Chondrocyte (in vitro differentiated cells): ENCODE results near the gene CBX4. TPM values are rescaled to one million over a fixed set of nuclear protein-coding genes. Genes with fewer than 3 reads are reported as not detected.
"Not testable (repeated sequence)": the region's sequence is repeated elsewhere in the genome, so short reads cannot be mapped to it uniquely, and the experiment has no call there.

Experiments used
- DNase-seq: peaks from one replicate; pipeline ENCODE4 v3.0.0; 2021; ENCODE audit warnings: mixed read lengths, low spot score
- H3K27ac Mint-ChIP-seq: one replicate; pipeline ENCODE4 v1.8.0; 2021; ENCODE audit warnings: mild to moderate bottlenecking, moderate library complexity, mixed read lengths; ENCODE audit not compliant: unreplicated experiment
- H3K27me3 Mint-ChIP-seq: 2 replicates; pipeline ENCODE4 v1.8.0; 2021; ENCODE audit warnings: low read depth, mixed read lengths
- H3K36me3 Mint-ChIP-seq: 2 replicates; pipeline ENCODE4 v1.8.0; 2021; ENCODE audit warnings: low read depth, mixed read lengths
- H3K4me1 Mint-ChIP-seq: 2 replicates; pipeline ENCODE4 v1.8.0; 2021; ENCODE audit warnings: low read depth, mild to moderate bottlenecking, mixed read lengths
- H3K4me3 Mint-ChIP-seq: one replicate; pipeline ENCODE4 v1.8.0; 2021; ENCODE audit warnings: mild to moderate bottlenecking, moderate library complexity, mixed read lengths; ENCODE audit not compliant: unreplicated experiment
- H3K9me3 Mint-ChIP-seq: 2 replicates; pipeline ENCODE4 v1.8.0; 2021; ENCODE audit warnings: low read depth, mixed read lengths
- total RNA-seq: library from RNA; stranded (reverse); gene quantifications from 3 replicates; pipeline ENCODE4 v1.2.1, GENCODE V29; 2021
- TF ChIP-seq, protein P1 (sequence below): fragments of 200-600 bp; sonication (generic); IDR thresholded peaks from 2 replicates; pipeline ENCODE4 v1.5.0; 2021; ENCODE audit warnings: antibody characterized with exemption, mild to moderate bottlenecking, moderate library complexity

CBX4 gene
- total RNA-seq, 1 donor from 2014 or later, result 26.8 TPM

DNA sequence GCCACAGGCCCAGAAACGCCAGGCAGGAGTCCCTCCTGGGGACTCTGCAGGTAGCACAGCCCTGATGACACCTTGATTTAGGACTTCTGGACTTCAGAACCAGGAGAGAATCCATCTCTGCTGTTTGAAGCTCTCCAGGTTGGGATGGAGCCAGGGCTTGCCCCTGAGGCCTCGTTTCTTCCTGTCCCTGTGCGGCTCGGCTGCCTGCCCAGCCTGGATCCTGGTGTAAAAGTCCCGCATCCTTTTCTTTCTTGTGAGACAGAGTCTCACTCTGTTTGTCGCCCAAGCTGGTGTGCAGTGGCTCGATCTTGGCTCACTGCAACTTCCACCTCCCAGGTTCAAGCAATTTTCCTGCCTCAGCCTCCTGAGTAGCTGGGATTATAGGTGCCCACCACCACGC, 17.9 kb upstream of the CBX4 start:
- H3K27ac Mint-ChIP-seq, result no peak overlapping the region
- DNase-seq, result no peak
- H3K4me3 Mint-ChIP-seq, result no peak overlapping the region
- H3K4me1 Mint-ChIP-seq, result peaks cover 4% of the 10 kb centered on the region
- no peaks in the 10 kb centered on the region for H3K36me3 Mint-ChIP-seq
- no peaks in the 10 kb centered on the region for H3K9me3 Mint-ChIP-seq
- peaks cover 15% of the 10 kb centered on the region for H3K27me3 Mint-ChIP-seq
- TF ChIP-seq, protein P1, sequence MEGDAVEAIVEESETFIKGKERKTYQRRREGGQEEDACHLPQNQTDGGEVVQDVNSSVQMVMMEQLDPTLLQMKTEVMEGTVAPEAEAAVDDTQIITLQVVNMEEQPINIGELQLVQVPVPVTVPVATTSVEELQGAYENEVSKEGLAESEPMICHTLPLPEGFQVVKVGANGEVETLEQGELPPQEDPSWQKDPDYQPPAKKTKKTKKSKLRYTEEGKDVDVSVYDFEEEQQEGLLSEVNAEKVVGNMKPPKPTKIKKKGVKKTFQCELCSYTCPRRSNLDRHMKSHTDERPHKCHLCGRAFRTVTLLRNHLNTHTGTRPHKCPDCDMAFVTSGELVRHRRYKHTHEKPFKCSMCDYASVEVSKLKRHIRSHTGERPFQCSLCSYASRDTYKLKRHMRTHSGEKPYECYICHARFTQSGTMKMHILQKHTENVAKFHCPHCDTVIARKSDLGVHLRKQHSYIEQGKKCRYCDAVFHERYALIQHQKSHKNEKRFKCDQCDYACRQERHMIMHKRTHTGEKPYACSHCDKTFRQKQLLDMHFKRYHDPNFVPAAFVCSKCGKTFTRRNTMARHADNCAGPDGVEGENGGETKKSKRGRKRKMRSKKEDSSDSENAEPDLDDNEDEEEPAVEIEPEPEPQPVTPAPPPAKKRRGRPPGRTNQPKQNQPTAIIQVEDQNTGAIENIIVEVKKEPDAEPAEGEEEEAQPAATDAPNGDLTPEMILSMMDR, result no peak

DNA sequence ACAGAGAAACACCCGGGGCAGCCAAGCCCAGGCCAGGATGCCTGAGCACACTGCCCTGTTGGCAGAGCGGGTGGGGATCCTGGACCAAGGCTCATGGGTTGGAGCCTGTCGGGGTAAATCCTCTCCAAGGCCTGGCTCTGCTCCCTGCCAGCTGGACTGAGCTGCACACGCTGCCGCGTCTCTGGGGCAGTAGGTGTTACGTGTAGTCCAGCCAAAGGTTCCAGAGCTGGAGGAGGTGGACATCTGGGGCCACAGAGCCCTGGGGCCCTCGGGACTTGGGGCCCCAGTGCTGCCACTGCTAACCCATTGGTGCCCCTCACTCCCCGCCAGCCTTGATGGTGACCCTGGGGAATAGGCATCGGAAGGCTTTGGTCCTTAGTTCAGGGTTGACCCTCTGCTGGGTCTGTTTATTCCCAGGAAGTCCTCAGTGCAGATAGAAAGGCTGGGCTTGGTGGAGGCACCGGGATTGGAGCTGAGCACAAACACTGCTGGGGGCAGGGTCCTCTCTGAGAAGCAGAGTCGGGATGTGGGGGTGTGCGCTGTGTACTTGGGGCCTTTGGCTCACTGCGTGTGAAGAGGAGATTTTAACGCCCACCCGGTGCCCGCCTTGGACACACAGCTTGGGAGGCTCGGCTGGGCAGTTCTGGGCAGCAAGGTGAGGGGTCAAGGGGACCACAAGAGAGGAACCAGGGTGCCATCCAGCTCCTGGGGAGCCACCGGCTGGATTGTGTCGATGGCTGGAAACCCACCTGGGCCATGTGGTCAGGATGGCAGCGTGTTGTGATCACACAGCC, 16.3 kb upstream of the CBX4 start:
- Mint-ChIP-seq H3K9me3 (no peaks in the 10 kb centered on the region), H3K36me3 (no peaks in the 10 kb centered on the region), H3K27me3 (peaks cover 6% of the 10 kb centered on the region), H3K27ac (no peak overlapping the region), H3K4me3 (no peak overlapping the region), H3K4me1 (peaks cover 6% of the 10 kb centered on the region)
- TF ChIP-seq, protein P1, result no peak
- no peak for DNase-seq

DNA sequence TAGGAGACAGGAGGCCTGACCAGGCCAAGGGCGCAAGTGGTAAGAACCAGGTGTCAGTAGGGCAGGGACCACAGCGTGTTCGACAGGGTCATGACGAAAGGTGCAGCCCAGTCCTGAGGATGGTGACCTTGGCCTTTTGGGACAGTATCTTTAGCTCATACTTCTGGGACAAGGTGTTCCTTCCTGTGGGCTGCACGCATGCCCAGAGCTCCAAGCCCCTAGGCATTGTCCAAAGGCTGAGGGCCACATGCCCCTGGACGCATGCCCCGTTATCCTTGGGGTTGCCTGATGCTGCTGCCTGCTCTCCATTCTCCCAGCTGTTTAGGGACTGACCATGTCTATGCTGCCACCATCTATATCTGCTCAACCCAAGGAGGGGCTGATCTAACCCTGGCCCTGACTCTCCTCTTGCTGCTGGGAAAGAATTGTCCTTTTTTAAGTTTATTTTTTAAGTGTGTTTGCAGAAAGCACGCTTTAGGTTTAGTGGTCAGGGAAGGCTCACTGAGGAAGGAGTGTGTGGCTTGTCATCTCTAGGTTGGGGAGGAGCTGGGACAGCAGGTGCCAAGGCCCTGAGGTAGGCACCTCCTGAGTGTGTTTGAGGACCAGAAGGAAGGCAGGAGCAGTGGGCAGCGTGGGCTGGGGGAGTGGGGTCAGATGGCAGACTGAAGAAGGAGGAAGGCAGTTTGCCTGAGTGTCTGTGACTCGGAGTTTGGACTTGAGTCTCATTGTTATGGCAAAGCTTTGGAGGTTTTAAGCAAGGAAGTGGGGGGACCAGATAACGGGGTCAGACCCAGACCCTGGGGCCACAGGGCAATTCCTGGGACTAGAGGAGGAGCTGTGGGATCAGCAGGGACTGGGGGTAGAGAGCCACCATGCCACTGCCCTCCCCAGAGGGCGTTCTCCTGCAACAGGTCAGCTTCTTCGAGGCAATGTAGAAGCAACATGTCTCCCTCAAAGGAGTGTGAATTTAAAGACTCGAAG, 15.1 kb upstream of the CBX4 start:
- Mint-ChIP-seq H3K27ac (no peak overlapping the region), H3K4me3 (no peak overlapping the region), H3K4me1 (peaks cover 9% of the 10 kb centered on the region), H3K9me3 (no peaks in the 10 kb centered on the region), H3K27me3 (peaks cover 6% of the 10 kb centered on the region), H3K36me3 (no peaks in the 10 kb centered on the region)
- DNase-seq, result no peak
- TF ChIP-seq, protein P1, result no peak

DNA sequence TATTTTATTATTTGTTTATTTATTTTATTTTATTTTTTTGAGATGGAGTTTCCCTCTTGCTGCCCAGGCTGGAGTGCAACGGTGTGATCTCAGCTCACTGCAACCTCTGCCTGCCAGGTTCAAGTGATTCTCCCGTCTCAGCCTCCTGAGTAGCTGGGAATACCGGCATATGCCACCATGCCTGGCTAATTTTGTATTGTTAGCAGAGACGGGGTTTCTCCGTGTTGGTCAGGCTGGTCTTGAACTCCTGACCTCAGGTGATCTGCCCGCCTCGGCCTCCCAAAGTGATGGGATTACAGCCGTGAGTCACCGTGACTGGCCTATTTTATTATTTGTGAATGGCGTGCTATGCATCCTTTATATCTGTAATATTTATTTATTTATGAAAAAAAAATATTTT, 13.9 kb upstream of the CBX4 start:
- not testable (repeated sequence) for H3K4me1 Mint-ChIP-seq, H3K36me3 Mint-ChIP-seq, DNase-seq, H3K4me3 Mint-ChIP-seq, H3K27ac Mint-ChIP-seq, H3K9me3 Mint-ChIP-seq, H3K27me3 Mint-ChIP-seq

DNA sequence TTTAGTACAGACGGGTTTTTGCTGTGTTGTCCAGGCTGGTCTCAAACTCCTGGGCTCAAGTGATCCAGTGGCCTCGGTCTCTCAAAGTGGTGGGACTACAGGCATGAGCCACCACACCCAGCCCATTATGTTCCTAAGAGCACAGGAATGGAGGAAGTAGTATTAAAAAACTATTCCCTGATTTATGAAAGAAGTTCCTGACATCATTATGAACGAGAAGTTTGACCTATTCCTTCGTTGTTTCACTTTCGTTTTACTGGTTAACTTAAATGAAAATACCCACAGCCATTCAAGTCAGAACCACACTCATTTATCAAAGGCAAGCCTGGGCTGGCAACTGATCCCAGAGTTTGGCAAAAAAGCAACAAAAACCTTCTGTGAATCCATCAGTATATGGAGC, 13.5 kb upstream of the CBX4 start:
- Mint-ChIP-seq H3K27me3 (peaks cover 6% of the 10 kb centered on the region), H3K36me3 (no peaks in the 10 kb centered on the region), H3K4me1 (peaks cover 9% of the 10 kb centered on the region), H3K27ac (peak overlapping the region; percentile 61), H3K9me3 (no peaks in the 10 kb centered on the region), H3K4me3 (no peak overlapping the region)
- DNase-seq, result no peak
- TF ChIP-seq, protein P1, result no peak
